GF-D8 (cell line): ENCODE measurements around the gene SIRT2.

Experiments
- DNase-seq: peaks from one replicate; lab custom pipeline; 2025; lab: John Stamatoyannopoulos, UW

SIRT2 gene

GRCh38 chr19:38920602-38921419 lies 21.4 kb upstream of the SIRT2 start:
- DNase-seq: no peak

- no peak for DNase-seq
These were observed 20.6 kb upstream of the SIRT2 start for GRCh38 chr19:38919837-38920601.

GRCh38 chr19:38918526-38918925 lies 19.1 kb upstream of the SIRT2 start:
- DNase-seq: no peak

- no peak for DNase-seq
These were observed 18.6 kb upstream of the SIRT2 start for GRCh38 chr19:38917921-38918491.

- no peak for DNase-seq
These were observed 18.1 kb upstream of the SIRT2 start for GRCh38 chr19:38917516-38917915.

- no peak for DNase-seq
These were observed 16.2 kb upstream of the SIRT2 start for GRCh38 chr19:38915329-38916321.

- no peak for DNase-seq
These were observed 14.5 kb upstream of the SIRT2 start for GRCh38 chr19:38913958-38914357.

GRCh38 chr19:38912600-38913514 lies 13.4 kb upstream of the SIRT2 start:
- DNase-seq: peak; percentile 80

GRCh38 chr19:38911388-38912001 lies 12.1 kb upstream of the SIRT2 start:
- DNase-seq: no peak

- no peak for DNase-seq
These were observed 11.1 kb upstream of the SIRT2 start for GRCh38 chr19:38910488-38910887.

- no peak for DNase-seq
These were observed 9.5 kb upstream of the SIRT2 start for GRCh38 chr19:38908911-38909310.

GRCh38 chr19:38907670-38908069 lies 8.3 kb upstream of the SIRT2 start:
- no peak for DNase-seq

GRCh38 chr19:38907227-38907626 lies 7.8 kb upstream of the SIRT2 start:
- DNase-seq: no peak

GRCh38 chr19:38905620-38906019 lies 6.2 kb upstream of the SIRT2 start:
- DNase-seq: no peak

- DNase-seq: no peak
These were observed 5.4 kb upstream of the SIRT2 start for GRCh38 chr19:38904581-38905539.

- no peak for DNase-seq
These were observed 2.3 kb upstream of the SIRT2 start for GRCh38 chr19:38901683-38902082.

- peak; percentile 29 for DNase-seq
These were observed 1.3 kb upstream of the SIRT2 start for GRCh38 chr19:38900743-38901190.

GRCh38 chr19:38900202-38900629 lies 798 bp upstream of the SIRT2 start:
- DNase-seq: no peak
